Ascending aorta (tissue), 2 donors: ENCODE results near the gene MFN2. TPM values are rescaled to one million over a fixed set of nuclear protein-coding genes. Genes with fewer than 3 reads are reported as not detected.

Experiments used
- DNase-seq, 2 donors: peaks; one replicate each; pipeline ENCODE4 v3.0.0-alpha.2; 2019; ENCODE audit warnings: low spot score in 2 of 2
- H3K27ac ChIP-seq, 2 donors: fragments of 200-600 bp; sonication (generic); one replicate each; pipeline ENCODE4 v1.5.1; 2016 to 2017; ENCODE audit warnings: mild to moderate bottlenecking in 1 of 2
- H3K27me3 ChIP-seq: fragments of 200-600 bp; sonication (generic); one replicate; pipeline ENCODE4 v1.5.1; 2017
- H3K36me3 ChIP-seq, 2 donors: fragments of 200-600 bp; sonication (generic); one replicate each; pipeline ENCODE4 v1.5.1; 2016
- H3K4me1 ChIP-seq, 2 donors: fragments of 200-600 bp; sonication (generic); one replicate each; pipeline ENCODE4 v1.5.1; 2016 to 2017; ENCODE audit warnings: mild to moderate bottlenecking in 1 of 2
- H3K4me3 ChIP-seq, 2 donors: fragments of 200-600 bp; sonication (generic); one replicate each; pipeline ENCODE4 v1.5.1; 2016 to 2017; ENCODE audit warnings: mild to moderate bottlenecking in 1 of 2
- H3K9me3 ChIP-seq, 2 donors: fragments of 200-600 bp; sonication (generic); one replicate each; pipeline ENCODE4 v1.5.1; 2016
- CTCF ChIP-seq, 3 experiments: fragments of 200-600 bp in 2 of 3; fragments of 450-650 bp in 1 of 3; sonication (generic) in 2 of 3; IDR thresholded peaks; one replicate each; pipeline ENCODE4 v1.5.1; 2016 to 2019; ENCODE audit warnings: antibody characterized with exemption in 3 of 3, mild to moderate bottlenecking in 1 of 3, moderate library complexity in 1 of 3
- intact Hi-C: fragments of 100-400 bp; cut with DNase I; formaldehyde crosslinking; loops from one replicate; pipeline ENCODE4 v1.15.1; 2023
- total RNA-seq: library from RNA; depleted of rRNA; stranded (reverse); fragments of >200 nt; gene quantifications from one replicate; pipeline ENCODE4 v1.1.0, GENCODE V29; 2016

The MFN2 gene
- total RNA-seq, 1 donor from 2014 or later, result 85.6 TPM

- DNase-seq, result no peak
- no peaks in the 10 kb centered on the region for H3K27me3 ChIP-seq
- intact Hi-C loops, result loop anchor here (1.0 kb wide), 1 partner anchor 45 kb away; the partner anchor contains the start of gene PLOD1
- no peak for TF ChIP-seq CTCF (IDR thresholded peaks at IDR 0.05)
- peaks cover 0 to 11% of the 10 kb centered on the region in 2 donors for H3K4me1 ChIP-seq
- peaks cover 24 to 38% of the 10 kb centered on the region in 2 donors for H3K36me3 ChIP-seq
- peak overlapping the region; percentile 89 to 95 for H3K27ac ChIP-seq
- H3K4me3 ChIP-seq, result peak overlapping the region; percentile 91 to 92
- no peaks in the 10 kb centered on the region for H3K9me3 ChIP-seq
Observed at GRCh38 chr1:11979028-11979850, 1.0 kb upstream of the MFN2 start.

- DNase-seq, result no peak
- Histone ChIP-seq H3K9me3 (no peaks in the 10 kb centered on the region), H3K36me3 (peaks cover 14 to 38% of the 10 kb centered on the region in 2 donors), H3K4me1 (peaks cover 0 to 11% of the 10 kb centered on the region in 2 donors), H3K4me3 (peak overlapping the region; percentile 91 to 92), H3K27ac (peak overlapping the region; percentile 89 to 95), H3K27me3 (no peaks in the 10 kb centered on the region)
- intact Hi-C loops, result loop anchor here (1.0 to 5.0 kb wide), 4 partner anchors 39 to 174 kb away; partner anchors contain the start of genes CLCN6 and MIIP
- no peak for TF ChIP-seq CTCF (IDR thresholded peaks at IDR 0.05)
Observed at GRCh38 chr1:11980676-11980972, 380 bp downstream of the MFN2 start.

- H3K27ac ChIP-seq, result no peak overlapping the region
- H3K27me3 ChIP-seq, result no peaks in the 10 kb centered on the region
- H3K36me3 ChIP-seq, result peaks cover 13 to 45% of the 10 kb centered on the region in 2 donors
- H3K4me3 ChIP-seq, result peak overlapping the region in 1 of 2 donors; percentile 91
- DNase-seq, result no peak
- intact Hi-C loops, result loop anchor here (5.0 kb wide), 1 partner anchor 144 kb away; no protein-coding TSS in a partner anchor
- no peak for TF ChIP-seq CTCF (IDR thresholded peaks at IDR 0.05)
- peaks cover 0 to 11% of the 10 kb centered on the region in 2 donors for H3K4me1 ChIP-seq
- H3K9me3 ChIP-seq, result no peaks in the 10 kb centered on the region
Observed at GRCh38 chr1:11981378-11982009, 1.2 kb downstream of the MFN2 start.

- Histone ChIP-seq H3K4me3 (no peak overlapping the region), H3K9me3 (no peaks in the 10 kb centered on the region), H3K27ac (no peak overlapping the region), H3K36me3 (peaks cover 13 to 45% of the 10 kb centered on the region in 2 donors), H3K27me3 (no peaks in the 10 kb centered on the region), H3K4me1 (peaks cover 0 to 11% of the 10 kb centered on the region in 2 donors)
- no peak for DNase-seq
- intact Hi-C loops, result loop anchor here (5.0 kb wide), 1 partner anchor 145 kb away; no protein-coding TSS in a partner anchor
- TF ChIP-seq CTCF (IDR thresholded peaks at IDR 0.05), result no peak
Observed at GRCh38 chr1:11982010-11982392, 1.8 kb downstream of the MFN2 start.

GRCh38 chr1:11984121-11984520 is 3.9 kb downstream of the MFN2 start:
- H3K27ac ChIP-seq, result no peak overlapping the region
- no peak for DNase-seq
- peaks cover 0 to 9% of the 10 kb centered on the region in 2 donors for H3K4me1 ChIP-seq
- no peaks in the 10 kb centered on the region for H3K9me3 ChIP-seq
- H3K4me3 ChIP-seq, result no peak overlapping the region
- H3K36me3 ChIP-seq, result peaks cover 19 to 46% of the 10 kb centered on the region in 2 donors
- TF ChIP-seq CTCF (IDR thresholded peaks at IDR 0.05), result no peak
- H3K27me3 ChIP-seq, result no peaks in the 10 kb centered on the region
- intact Hi-C loops, result loop anchor here (5.0 kb wide), 1 partner anchor 147 kb away; no protein-coding TSS in a partner anchor
